Choroid plexus epithelial cell (primary cell): ENCODE measurements around the gene CHPF.

Experiments
- DNase-seq: peaks from one replicate; pipeline ENCODE4 v3.0.0-alpha.2; 2010; ENCODE audit warnings: low read depth
- H3K4me3 ChIP-seq: 2 replicates; pipeline ENCODE4 v1.5.1; 2011; ENCODE audit warnings: low read depth, mild to moderate bottlenecking, control low read depth, low read length, moderate library complexity
- CTCF ChIP-seq: conservative IDR thresholded peaks from 2 replicates; pipeline ENCODE4 v1.5.1; 2011; ENCODE audit warnings: low read depth, mild to moderate bottlenecking, control low read depth, inconsistent platforms, low read length, moderate library complexity

CHPF gene

GRCh38 chr2:219576505-219577388 lies 33.1 kb upstream of the CHPF start:
- no peak for DNase-seq
- TF ChIP-seq CTCF: no peak
- H3K4me3 ChIP-seq: no peak overlapping the region

GRCh38 chr2:219575566-219576504 lies 32.2 kb upstream of the CHPF start:
- TF ChIP-seq CTCF: no peak
- no peak for DNase-seq
- H3K4me3 ChIP-seq: no peak overlapping the region

GRCh38 chr2:219574484-219575311 lies 31.1 kb upstream of the CHPF start:
- no peak for TF ChIP-seq CTCF
- no peak overlapping the region for H3K4me3 ChIP-seq
- no peak for DNase-seq

- no peak for TF ChIP-seq CTCF
- DNase-seq: no peak
These were observed 29.6 kb upstream of the CHPF start for GRCh38 chr2:219573166-219573565.

GRCh38 chr2:219572237-219573001 lies 28.8 kb upstream of the CHPF start, which contains the start of gene INHA:
Gene INHA (plus strand): TSS chr2:219572310. CDS start chr2:219572375, 65 bp downstream.
- H3K4me3 ChIP-seq: peak within 1 kb of the TSS; percentile 82
- DNase-seq: no peak
- no peak for TF ChIP-seq CTCF

More at GRCh38 chr2:219573166-219573565, 29.6 kb upstream of the CHPF start:
- no peak overlapping the region for H3K4me3 ChIP-seq
